ENCODE measurements around the gene NPRL2.
A peak's percentile ranks its signal among the peaks of the same experiment; 100 is the strongest.

The NPRL2 gene

GRCh38 chr3:50350213-50350526 is 405 bp downstream of the NPRL2 start:
- no peak for DNase-seq (ENCODE audit: low read depth)

GRCh38 chr3:50347187-50347813 is 3.3 kb downstream of the NPRL2 start:
- peak; percentile 62 for DNase-seq (ENCODE audit: low read depth)

GRCh38 chr3:50345586-50346234 is 4.9 kb downstream of the NPRL2 start, which contains the start of gene ZMYND10:
Gene ZMYND10 (minus strand): TSS chr3:50345732. CDS start chr3:50345579, 153 bp downstream.
- peak; percentile 53 for DNase-seq (ENCODE audit: low read depth)

GRCh38 chr3:50345008-50345407 is 5.6 kb downstream of the NPRL2 start:
- DNase-seq (ENCODE audit: low read depth): no peak

- no peak for DNase-seq (ENCODE audit: low read depth)
Observed at GRCh38 chr3:50342813-50343633, 7.6 kb downstream of the NPRL2 start.

GRCh38 chr3:50341996-50342650 is 8.5 kb downstream of the NPRL2 start:
- DNase-seq (ENCODE audit: low read depth): no peak

GRCh38 chr3:50341537-50341936 is 9.0 kb downstream of the NPRL2 start:
- DNase-seq (ENCODE audit: low read depth): no peak

- no peak for DNase-seq (ENCODE audit: low read depth)
Observed at GRCh38 chr3:50340448-50341329, 9.9 kb downstream of the NPRL2 start, which contains the start of gene RASSF1. Gene RASSF1 (minus strand): TSS chr3:50340836. CDS start chr3:50340805, 31 bp downstream.

GRCh38 chr3:50340147-50340447 is 10.5 kb downstream of the NPRL2 start:
- DNase-seq (ENCODE audit: low read depth): no peak

GRCh38 chr3:50339485-50340146 is 11.0 kb downstream of the NPRL2 start:
- no peak for DNase-seq (ENCODE audit: low read depth)

GRCh38 chr3:50338965-50339364 is 11.6 kb downstream of the NPRL2 start:
- no peak for DNase-seq (ENCODE audit: low read depth)

- peak; percentile 93 for DNase-seq (ENCODE audit: low read depth)
Observed at GRCh38 chr3:50337175-50337861, 13.3 kb downstream of the NPRL2 start.

GRCh38 chr3:50336452-50337174 is 14.0 kb downstream of the NPRL2 start:
- no peak for DNase-seq (ENCODE audit: low read depth)

- DNase-seq (ENCODE audit: low read depth): no peak
Observed at GRCh38 chr3:50334339-50335075, 16.1 kb downstream of the NPRL2 start.

GRCh38 chr3:50333744-50334328 is 16.7 kb downstream of the NPRL2 start:
- no peak for DNase-seq (ENCODE audit: low read depth)

GRCh38 chr3:50331364-50331907 is 19.1 kb downstream of the NPRL2 start:
- no peak for DNase-seq (ENCODE audit: low read depth)

- DNase-seq (ENCODE audit: low read depth): no peak
Observed at GRCh38 chr3:50330330-50330729, 20.2 kb downstream of the NPRL2 start.

GRCh38 chr3:50327943-50328691 is 22.5 kb downstream of the NPRL2 start, which contains the start of gene TUSC2:
Gene TUSC2 (minus strand): TSS chr3:50328223. CDS start chr3:50328099, 124 bp downstream.
- DNase-seq (ENCODE audit: low read depth): peak; percentile 91
